DOHH2 (cell line): ENCODE measurements around the gene REP15.

Experiments used
- CTCF ChIP-seq: fragments of 200-600 bp; sonication (generic); IDR thresholded peaks from one replicate; pipeline ENCODE4 v1.5.1; 2014; ENCODE audit warnings: antibody characterized with exemption, mild to moderate bottlenecking, low read depth, low read length; ENCODE audit not compliant: poor library complexity, severe bottlenecking
- EZH2phosphoT487 ChIP-seq: fragments of 200-600 bp; sonication (generic); IDR thresholded peaks from 2 replicates; pipeline ENCODE4 v1.6.1; 2017; ENCODE audit warnings: borderline replicate concordance, mild to moderate bottlenecking, antibody characterized with exemption, low read length, moderate library complexity, mixed read lengths

GRCh38 chr12:27723212-27723611 is 27.0 kb downstream of the REP15 start:
- no peak for TF ChIP-seq CTCF
- TF ChIP-seq EZH2phosphoT487 = no peak
